ENCODE data around the gene PRUNE2.

GRCh38 chr9:76887951-76888350 is 18.0 kb downstream of the PRUNE2 start:
- TF ChIP-seq, protein P1, sequence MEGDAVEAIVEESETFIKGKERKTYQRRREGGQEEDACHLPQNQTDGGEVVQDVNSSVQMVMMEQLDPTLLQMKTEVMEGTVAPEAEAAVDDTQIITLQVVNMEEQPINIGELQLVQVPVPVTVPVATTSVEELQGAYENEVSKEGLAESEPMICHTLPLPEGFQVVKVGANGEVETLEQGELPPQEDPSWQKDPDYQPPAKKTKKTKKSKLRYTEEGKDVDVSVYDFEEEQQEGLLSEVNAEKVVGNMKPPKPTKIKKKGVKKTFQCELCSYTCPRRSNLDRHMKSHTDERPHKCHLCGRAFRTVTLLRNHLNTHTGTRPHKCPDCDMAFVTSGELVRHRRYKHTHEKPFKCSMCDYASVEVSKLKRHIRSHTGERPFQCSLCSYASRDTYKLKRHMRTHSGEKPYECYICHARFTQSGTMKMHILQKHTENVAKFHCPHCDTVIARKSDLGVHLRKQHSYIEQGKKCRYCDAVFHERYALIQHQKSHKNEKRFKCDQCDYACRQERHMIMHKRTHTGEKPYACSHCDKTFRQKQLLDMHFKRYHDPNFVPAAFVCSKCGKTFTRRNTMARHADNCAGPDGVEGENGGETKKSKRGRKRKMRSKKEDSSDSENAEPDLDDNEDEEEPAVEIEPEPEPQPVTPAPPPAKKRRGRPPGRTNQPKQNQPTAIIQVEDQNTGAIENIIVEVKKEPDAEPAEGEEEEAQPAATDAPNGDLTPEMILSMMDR (IDR thresholded peaks at IDR 0.05; ENCODE audit: low read depth, low read length, poor library complexity, severe bottlenecking), result no peak
- no peak for TF ChIP-seq EZH2phosphoT487 (IDR thresholded peaks at IDR 0.05; ENCODE audit: borderline replicate concordance, low read length)
